ENCODE data around the gene HERC5.

The HERC5 gene

DNA sequence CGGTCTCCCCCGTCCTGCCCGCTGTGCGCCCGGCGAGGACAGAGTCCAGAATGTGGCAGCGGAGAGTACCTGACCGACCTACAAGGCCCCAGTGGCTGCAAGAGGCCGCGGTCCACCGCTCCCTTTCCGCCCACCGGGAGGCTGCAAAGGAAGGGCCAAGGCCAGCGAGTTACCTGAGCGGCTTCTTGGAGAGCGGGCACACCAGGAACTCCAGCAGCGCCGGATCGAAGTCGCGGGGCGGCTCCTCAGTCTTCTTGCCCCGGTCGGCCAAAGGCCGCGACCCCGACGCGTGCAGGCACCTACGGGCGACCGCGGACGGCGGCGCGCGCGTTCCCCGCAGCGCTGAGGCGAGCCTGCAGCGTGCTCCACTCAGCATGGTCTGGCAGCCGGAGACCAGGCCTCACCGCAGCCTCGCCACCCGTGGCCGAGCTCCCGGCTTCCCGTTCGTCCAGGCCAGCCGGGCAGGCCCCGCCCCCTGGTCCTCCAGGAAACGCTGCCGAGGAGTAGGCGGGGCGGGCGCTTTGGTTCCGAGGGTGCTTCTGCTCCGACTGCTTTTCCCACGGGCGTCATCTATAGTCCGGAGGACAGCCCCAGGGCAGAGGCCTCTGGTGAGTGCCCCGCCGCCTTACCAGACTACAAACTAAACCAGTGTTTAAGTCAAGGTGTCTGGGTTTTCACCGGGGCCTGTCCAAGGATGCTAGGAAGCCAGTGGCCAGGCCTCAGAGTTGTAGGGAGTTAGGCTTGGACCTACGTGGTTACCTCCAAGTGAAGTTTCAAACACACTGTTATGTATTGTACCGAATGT is 66.6 kb downstream of the HERC5 start, which contains the start of gene PYURF:
Gene PYURF (minus strand): TSS at position 452 of the 805 bp plus-strand sequence. CDS start 76 bp downstream, at position 376.
- peak; percentile 61 to 80 (median 64) for DNase-seq

DNA sequence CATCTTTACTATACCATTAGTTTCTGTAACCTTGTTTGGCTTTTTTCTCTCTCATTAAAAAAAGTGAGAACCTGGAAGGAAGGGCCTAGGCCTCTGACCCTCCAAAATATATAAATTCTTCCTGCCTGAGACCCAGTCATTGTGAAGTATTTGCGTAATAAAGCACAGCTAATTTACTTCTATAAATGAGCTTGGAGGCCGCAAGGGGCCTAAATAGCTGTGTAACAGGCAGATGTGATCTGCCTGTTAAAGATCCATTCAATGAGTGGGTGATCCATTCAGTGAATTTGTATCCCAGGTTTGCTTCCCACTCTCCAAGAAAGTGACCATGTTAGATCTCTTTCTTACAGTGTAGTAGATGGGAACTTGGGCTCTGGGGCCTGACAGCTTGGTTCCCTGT is 67.3 kb downstream of the HERC5 start:
- no peak for DNase-seq

- peak in 1 of 5 donors; percentile 35 for DNase-seq
Observed at GRCh38 chr4:88526221-88526815, 69.4 kb downstream of the HERC5 start.

DNA sequence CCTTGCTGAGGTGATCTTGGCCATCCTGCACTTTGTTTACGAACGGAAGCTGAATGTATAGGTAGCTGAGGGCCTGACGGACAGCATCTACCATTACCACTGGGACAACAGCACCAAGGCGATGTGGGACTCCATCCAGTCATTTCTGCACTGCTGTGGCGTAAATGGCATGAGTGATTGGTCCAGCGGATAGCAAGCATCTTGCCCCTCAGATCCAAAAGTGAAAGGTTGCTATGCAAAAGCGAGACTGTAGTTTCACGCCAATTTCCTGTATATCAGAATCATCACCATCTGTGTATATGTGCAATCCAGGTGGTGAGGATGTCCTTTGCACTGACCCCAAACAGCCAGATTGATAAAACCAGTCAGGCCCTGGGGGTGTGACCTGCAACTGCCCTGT is 70.9 kb downstream of the HERC5 start:
- no peak for DNase-seq

DNA sequence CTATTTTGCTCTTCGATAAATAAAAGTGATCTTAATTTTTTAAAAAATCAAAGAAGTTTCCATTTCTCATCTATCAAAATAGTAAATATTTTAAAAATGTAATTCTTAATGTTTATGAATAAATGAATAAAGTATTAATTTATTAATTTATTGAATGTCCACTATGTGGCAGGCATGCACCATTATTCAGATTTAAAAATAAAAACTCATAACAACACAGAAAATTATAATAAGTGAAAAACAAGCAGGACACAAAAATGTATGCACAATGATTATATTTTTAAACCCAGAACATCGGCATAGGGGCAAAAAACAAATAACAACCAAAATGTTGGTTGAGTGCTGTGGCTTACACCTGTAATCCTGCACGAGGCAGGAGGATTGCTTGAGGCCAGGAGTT is 71.9 kb downstream of the HERC5 start:
- DNase-seq = no peak

DNA sequence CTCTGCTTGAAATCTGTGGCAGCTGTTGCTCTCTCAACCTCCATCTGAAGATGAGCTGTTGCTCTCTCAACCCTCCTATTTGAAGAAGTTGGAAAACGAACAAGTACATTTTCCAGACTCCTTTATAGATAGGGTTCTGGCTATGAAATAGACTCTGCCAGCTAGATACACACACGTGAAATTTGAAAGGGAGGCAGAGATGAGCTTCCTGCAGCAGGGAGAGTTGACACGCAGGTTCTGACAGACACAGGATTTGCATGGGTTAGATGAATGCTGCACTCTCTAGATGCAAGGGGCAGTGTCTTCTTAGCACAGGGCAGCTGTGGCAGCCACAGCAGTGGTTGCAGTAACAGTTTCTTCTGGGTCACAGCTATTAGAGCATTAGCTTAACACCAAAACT is 74.6 kb downstream of the HERC5 start:
- no peak for DNase-seq

DNA sequence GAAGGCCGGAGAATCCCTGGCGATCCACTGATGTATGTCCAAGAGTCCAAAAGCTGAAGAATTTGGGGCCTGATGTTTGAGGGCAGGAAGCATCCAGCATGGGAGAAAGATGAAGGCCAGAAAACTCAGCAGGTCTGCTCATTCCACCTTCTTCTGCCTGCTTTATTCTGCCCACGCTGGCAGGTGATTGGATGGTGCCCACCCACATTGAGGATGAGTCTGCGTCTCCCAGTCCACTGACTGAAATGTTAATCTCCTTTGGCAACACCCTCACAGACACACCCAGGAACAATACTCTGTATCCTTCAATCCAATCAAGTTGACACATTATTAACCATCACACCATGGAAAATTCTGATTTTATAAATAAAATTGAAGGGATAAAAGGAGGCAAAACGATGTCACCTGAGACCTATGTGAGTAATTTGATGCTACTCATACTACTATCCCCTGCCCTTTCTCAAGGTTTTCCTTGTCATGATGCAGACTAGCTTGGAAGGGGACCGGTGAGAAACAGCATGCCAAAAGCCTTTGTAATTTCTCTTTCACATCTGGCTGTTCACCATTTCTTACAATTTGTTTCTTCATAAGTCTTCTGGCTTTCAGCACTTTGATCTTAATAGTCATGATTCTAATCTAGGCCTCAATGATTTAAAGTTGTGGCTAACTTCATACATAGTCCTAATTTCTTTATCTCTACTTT is 76.3 kb downstream of the HERC5 start:
- DNase-seq = no peak

DNA sequence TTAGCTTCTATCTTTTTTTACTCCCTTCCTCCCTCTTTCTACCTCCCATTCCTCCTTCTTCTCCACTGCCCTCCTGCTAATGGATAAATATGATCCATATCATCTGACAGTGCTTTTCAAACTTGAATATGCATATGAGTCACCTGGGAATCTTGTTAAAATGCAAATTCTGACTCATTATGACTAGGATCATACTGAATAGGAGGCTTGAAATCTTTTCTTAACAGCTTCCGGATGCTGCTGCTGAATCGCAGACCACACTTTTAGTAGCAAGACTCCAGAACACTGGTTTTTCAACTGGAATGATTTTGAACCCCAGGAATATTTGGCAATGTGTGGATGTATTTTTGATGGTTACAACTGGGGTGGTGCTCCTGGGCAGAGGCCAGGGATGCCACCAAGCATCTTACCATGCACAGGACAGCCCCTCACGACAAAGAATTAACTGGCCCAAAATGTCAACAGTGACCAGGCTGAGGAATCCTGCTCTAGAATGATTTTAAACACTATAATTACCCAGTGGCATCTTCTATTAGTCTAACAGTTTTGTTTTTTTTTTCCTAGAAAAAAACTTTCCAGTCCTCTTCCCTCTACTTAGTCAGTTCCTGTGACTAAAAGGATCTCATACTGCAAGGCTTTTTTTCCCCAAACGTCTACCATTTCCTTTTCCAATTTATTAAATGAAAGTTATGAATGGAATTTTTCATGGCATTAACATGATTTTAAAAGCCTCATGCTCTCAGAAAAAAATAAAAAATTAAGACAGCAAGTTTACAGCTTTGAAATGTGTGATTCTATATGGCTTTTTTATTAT is 77.2 kb downstream of the HERC5 start:
- DNase-seq = no peak

DNA sequence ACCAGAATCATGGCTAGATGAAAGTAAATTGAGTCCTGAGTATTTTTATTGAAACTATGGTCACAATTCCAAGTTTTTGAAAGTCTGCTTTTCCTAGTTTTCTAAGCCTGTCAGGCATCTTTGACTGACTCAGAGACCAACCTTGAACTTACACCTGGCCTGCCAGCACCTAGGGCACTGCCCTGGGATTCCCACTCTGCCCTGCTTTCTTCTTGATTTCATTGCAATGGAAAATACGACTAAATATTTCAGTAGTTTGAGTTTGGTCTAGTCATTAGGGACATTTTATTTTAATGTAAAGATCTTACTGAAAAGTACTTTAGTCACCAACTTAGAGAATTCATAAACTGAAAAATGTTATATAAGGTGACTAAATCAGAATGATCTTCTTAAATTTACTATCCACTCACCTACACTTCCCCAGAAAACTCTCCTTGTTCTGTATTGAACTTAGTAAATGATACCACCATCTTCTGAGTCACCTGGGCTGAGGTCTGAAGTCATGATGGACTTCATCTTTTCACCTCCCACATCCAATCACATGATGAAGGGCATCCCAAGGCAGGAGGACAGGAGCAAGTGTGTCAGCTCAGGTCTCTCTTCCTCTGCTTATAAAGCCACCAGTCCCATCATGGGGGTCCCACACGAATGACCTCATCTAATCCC is 78.3 kb downstream of the HERC5 start:
- DNase-seq = no peak

DNA sequence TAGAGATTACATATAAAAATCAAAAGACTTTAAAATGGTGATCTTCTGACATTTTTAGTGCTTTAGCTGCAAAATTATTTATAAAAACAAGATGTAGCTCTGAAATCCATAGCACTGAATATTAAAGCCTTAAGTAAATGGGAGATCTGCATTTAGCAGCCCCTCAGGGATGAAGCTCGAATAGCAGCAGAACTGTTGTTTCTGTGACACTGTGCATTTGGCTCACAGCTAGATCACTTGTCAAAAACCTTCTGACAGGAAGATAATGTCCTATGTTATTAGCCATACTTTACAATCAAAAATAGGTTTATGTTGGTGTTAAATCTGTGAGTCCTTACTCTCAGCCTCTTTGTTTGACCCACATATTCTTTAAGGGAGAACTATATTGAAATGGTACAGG is 80.8 kb downstream of the HERC5 start:
- DNase-seq = no peak

- peak; percentile 35 to 65 (median 55) for DNase-seq
Observed at GRCh38 chr4:88539322-88540068, 82.6 kb downstream of the HERC5 start.

GRCh38 chr4:88549815-88550214 is 92.9 kb downstream of the HERC5 start:
- no peak for DNase-seq

Data from T-helper 1 cell (primary cell).